K562 (cell line): ENCODE data around the gene KRTCAP2.

Experiments used
- ATF1 ChIP-seq, 2 experiments: fragments of 450-650 bp in 1 of 2; IDR thresholded peaks; 2 replicates each; pipeline ENCODE4 v1.6.1; 2016; ENCODE audit warnings: missing compliant biosample characterization in 1 of 2, missing genetic modification characterization in 1 of 2
- CBX5 ChIP-seq: IDR thresholded peaks from 2 replicates; pipeline ENCODE4 v1.6.1; 2014; ENCODE audit warnings: low read depth, borderline replicate concordance
- LEF1 ChIP-seq: fragments of 450-650 bp; IDR thresholded peaks from 2 replicates; pipeline ENCODE4 v1.6.1; 2016; ENCODE audit warnings: mild to moderate bottlenecking
- POLR2A ChIP-seq: fragments of 450-650 bp; conservative IDR thresholded peaks from 2 replicates; pipeline ENCODE4 v1.6.1; 2016
- ZBTB40 ChIP-seq, 2 experiments: fragments of 450-650 bp in 1 of 2; sonication (generic) in 1 of 2; formaldehyde crosslinking in 1 of 2; IDR thresholded peaks; 2 replicates each; pipeline versions ENCODE4 v1.7.1 to v1.9.0; 2016 to 2022; ENCODE audit warnings: inconsistent platforms in 1 of 2, mild to moderate bottlenecking in 1 of 2, missing genetic modification reagents in 1 of 2
- ZBTB43 ChIP-seq: sonication (generic); formaldehyde crosslinking; IDR thresholded peaks from 2 replicates; pipeline ENCODE4 v1.8.0; 2023; ENCODE audit warnings: mild to moderate bottlenecking, missing genetic modification reagents
- ZSCAN29 ChIP-seq: fragments of 450-650 bp; IDR thresholded peaks from 2 replicates; pipeline ENCODE4 v1.6.1; 2017
- TF ChIP-seq, protein P1 (sequence below): fragments of 450-650 bp; formaldehyde crosslinking; IDR thresholded peaks from 2 replicates; pipeline ENCODE4 v1.4.0; 2022; ENCODE audit warnings: missing genetic modification characterization
- TF ChIP-seq, protein P2 (sequence below), 3 experiments: IDR thresholded peaks in 2 of 3; conservative IDR thresholded peaks in 1 of 3; 2 replicates each; pipeline ENCODE4 v1.5.1; 2011 to 2012; ENCODE audit warnings: low read length in 3 of 3, mild to moderate bottlenecking in 3 of 3, control low read depth in 2 of 3, improper control_type of control experiment in 1 of 3, inconsistent platforms in 1 of 3, low read depth in 1 of 3, mixed read lengths in 1 of 3, moderate library complexity in 1 of 3; ENCODE audit not compliant: insufficient read depth in 2 of 3

GRCh38 chr1:155186794-155187455 is 13.8 kb upstream of the KRTCAP2 start:
- no peak for TF ChIP-seq ZBTB40 (IDR thresholded peaks at IDR 0.05)
- no peak for TF ChIP-seq ZBTB40 (CRISPR knock-in tag; IDR thresholded peaks at IDR 0.05)
- TF ChIP-seq, protein P1, sequence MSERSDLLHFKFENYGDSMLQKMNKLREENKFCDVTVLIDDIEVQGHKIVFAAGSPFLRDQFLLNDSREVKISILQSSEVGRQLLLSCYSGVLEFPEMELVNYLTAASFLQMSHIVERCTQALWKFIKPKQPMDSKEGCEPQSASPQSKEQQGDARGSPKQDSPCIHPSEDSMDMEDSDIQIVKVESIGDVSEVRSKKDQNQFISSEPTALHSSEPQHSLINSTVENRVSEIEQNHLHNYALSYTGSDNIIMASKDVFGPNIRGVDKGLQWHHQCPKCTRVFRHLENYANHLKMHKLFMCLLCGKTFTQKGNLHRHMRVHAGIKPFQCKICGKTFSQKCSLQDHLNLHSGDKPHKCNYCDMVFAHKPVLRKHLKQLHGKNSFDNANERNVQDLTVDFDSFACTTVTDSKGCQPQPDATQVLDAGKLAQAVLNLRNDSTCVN (CRISPR knock-in tag): no peak
- TF ChIP-seq, protein P2, sequence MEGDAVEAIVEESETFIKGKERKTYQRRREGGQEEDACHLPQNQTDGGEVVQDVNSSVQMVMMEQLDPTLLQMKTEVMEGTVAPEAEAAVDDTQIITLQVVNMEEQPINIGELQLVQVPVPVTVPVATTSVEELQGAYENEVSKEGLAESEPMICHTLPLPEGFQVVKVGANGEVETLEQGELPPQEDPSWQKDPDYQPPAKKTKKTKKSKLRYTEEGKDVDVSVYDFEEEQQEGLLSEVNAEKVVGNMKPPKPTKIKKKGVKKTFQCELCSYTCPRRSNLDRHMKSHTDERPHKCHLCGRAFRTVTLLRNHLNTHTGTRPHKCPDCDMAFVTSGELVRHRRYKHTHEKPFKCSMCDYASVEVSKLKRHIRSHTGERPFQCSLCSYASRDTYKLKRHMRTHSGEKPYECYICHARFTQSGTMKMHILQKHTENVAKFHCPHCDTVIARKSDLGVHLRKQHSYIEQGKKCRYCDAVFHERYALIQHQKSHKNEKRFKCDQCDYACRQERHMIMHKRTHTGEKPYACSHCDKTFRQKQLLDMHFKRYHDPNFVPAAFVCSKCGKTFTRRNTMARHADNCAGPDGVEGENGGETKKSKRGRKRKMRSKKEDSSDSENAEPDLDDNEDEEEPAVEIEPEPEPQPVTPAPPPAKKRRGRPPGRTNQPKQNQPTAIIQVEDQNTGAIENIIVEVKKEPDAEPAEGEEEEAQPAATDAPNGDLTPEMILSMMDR (IDR thresholded peaks at IDR 0.05 in 2 of 3, conservative IDR thresholded peaks at IDR 0.05 in 1 of 3; ENCODE audit: insufficient read depth in 2 of 3, low read depth in 1 of 3, low read length in 3 of 3): no peak
- TF ChIP-seq ZBTB43 (CRISPR knock-in tag): no peak
- no peak for TF ChIP-seq POLR2A
- TF ChIP-seq CBX5: no peak
- no peak for TF ChIP-seq ZSCAN29
- no peak for TF ChIP-seq ATF1 (CRISPR knock-in tag; IDR thresholded peaks at IDR 0.05)
- no peak for TF ChIP-seq ATF1 (tag; IDR thresholded peaks at IDR 0.05)
- no peak for TF ChIP-seq LEF1
